ENCODE data around the gene ADGRE1.

DNA sequence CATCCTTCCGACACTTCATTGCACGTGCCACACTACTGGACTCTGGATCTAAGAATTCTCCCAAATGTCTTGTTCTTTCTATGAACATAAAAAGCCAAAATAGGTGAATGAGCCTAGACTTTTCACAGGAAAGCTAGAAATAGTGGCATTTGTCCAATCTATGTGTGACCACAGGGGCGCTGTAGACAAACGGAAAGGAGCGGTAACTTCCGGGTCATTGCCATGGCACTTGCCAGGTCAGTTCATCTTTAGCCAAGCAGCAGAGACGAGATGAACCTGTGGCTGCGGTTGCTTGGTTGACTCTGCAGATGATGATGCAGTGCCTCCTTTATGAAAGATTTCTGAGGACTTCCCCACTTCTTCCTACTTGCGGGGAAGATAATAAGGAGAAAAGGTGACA is 65.6 kb downstream of the ADGRE1 start:
- no peak for TF ChIP-seq POLR2A (IDR thresholded peaks at IDR 0.05; ENCODE audit: low read length)
- no peak for TF ChIP-seq GATA1 (IDR thresholded peaks at IDR 0.05; ENCODE audit: low read depth, low read length)
